Activated T-helper 2 cell treated with anti-CD3 and anti-CD28 coated beads, Interferon-gamma antibody, Interleukin-2, Interleukin-4, amounts not matched to agents 10 μg/mL and 5 μg/mL and 100 μg/mL, durations not matched to agents 14 hours and 24 hours and 36 hours (primary cell): ENCODE measurements around the gene RIPOR1. TPM values are rescaled to one million over a fixed set of nuclear protein-coding genes. Genes with fewer than 3 reads are reported as not detected.
"Not testable (repeated sequence)": the region's sequence is repeated elsewhere in the genome, so short reads cannot be mapped to it uniquely, and the experiment has no call there.

Experiments
- DNase-seq: peaks from one replicate; pipeline ENCODE4 v3.0.0; 2021; ENCODE audit warnings: low spot score
- H3K27ac Mint-ChIP-seq: one replicate; pipeline ENCODE4 v1.8.0; 2021; ENCODE audit warnings: mixed read lengths
- H3K27me3 Mint-ChIP-seq: one replicate; pipeline ENCODE4 v1.8.0; 2021; ENCODE audit warnings: low read depth, mixed read lengths
- H3K36me3 Mint-ChIP-seq: one replicate; pipeline ENCODE4 v1.8.0; 2021; ENCODE audit warnings: low read depth, mixed read lengths
- H3K4me1 Mint-ChIP-seq: one replicate; pipeline ENCODE4 v1.8.0; 2021; ENCODE audit warnings: low read depth, mixed read lengths
- H3K4me3 Mint-ChIP-seq: one replicate; pipeline ENCODE4 v1.8.0; 2021; ENCODE audit warnings: low read depth, mild to moderate bottlenecking, moderate library complexity, mixed read lengths
- H3K9me3 Mint-ChIP-seq: one replicate; pipeline ENCODE4 v1.8.0; 2021; ENCODE audit warnings: mixed read lengths
- intact Hi-C: fragments of 100-400 bp; cut with micrococcal nuclease; formaldehyde crosslinking; loops from one replicate; pipeline ENCODE4 v1.15.1; 2023
- total RNA-seq: library from RNA; stranded (reverse); gene quantifications from 2 replicates; pipeline ENCODE4 v1.2.3, GENCODE V29; 2022

RIPOR1 gene
- total RNA-seq, 1 donor from 2014 or later, result 26.3 TPM

DNA sequence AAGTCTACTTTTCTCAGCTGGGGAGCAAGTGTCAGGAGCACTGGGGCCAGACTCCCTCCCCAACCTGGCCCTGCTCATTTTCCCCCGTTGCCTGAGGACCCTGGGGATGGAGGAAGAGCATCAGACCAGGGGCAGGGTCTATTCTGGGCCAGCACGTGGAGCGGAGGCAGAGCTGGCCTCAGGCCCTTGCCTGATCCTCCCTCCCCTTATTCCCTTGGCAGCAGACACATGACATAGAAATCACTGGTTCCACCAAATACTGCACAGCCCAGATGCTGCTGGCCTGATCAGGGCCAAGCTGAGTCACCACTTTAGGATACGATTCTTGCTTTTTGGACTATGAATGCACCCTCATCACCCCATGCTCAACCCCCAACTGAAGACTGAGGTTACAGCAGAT is 29.5 kb upstream of the RIPOR1 start:
- Mint-ChIP-seq H3K9me3 (no peaks in the 10 kb centered on the region), H3K27ac (no peak overlapping the region), H3K36me3 (peaks cover 12% of the 10 kb centered on the region), H3K4me3 (no peak overlapping the region), H3K27me3 (no peaks in the 10 kb centered on the region), H3K4me1 (peaks cover 8% of the 10 kb centered on the region)
- no peak for DNase-seq
- intact Hi-C loops, result no loop called here

DNA sequence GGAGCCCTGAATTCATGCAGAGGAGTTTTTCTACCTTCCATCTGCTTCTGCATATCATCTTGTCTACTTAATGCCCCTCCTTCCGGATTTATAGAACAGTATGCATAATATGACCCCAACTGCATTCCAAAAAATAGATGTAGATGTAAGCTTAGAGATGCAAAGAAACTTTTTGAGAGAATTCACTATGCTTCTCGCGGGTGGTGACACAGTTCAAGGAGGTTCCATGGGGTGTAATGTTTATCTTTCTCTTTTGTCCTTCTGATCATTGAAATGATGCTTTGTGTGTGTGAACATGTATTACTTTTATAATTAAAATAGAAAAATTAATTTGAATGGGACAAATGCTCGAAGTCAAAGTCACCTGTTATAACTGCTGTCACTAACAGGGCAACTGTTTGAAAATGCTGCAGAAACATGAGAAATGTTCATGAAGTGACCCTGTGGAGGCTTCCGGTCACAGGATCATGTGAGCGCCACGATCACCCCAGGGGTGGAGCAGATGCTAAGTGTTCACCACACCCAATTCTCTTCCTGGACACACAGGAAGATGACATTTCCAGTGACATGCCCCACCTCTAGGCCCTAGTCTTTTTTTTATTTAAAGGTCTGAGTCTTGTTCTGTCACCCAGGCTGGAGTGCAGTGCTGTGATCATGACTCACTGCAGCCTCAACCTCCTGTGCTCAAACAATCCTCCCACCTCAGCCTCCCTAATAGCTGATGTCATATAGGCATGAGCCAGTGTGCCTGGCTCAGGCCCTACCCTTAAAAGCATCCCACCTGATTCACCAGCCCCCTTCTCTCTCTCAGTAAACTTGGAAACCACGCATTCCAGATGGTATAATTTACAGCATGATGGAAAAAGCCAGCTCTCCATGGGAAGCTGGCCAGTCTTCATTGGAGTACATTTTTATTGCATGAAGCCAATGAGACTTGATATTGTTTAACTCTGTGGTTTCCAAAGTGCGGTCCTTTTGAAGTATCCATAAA is 24.3 kb upstream of the RIPOR1 start:
- H3K9me3 Mint-ChIP-seq, result no peaks in the 10 kb centered on the region
- peak overlapping the region; percentile 82 for H3K27ac Mint-ChIP-seq
- no peaks in the 10 kb centered on the region for H3K27me3 Mint-ChIP-seq
- H3K36me3 Mint-ChIP-seq, result peaks cover 12% of the 10 kb centered on the region
- peaks cover 25% of the 10 kb centered on the region for H3K4me1 Mint-ChIP-seq
- DNase-seq, result peak; percentile 67
- H3K4me3 Mint-ChIP-seq, result no peak overlapping the region
- intact Hi-C loops, result loop anchor here (1.0 kb wide), 1 partner anchor 23 kb away; the partner anchor contains the start of gene ATP6V0D1

GRCh38 chr16:67506468-67506867 is 22.2 kb upstream of the RIPOR1 start:
- Mint-ChIP-seq H3K27ac (no peak overlapping the region), H3K4me1 (peaks cover 25% of the 10 kb centered on the region), H3K9me3 (no peaks in the 10 kb centered on the region), H3K36me3 (peaks cover 4% of the 10 kb centered on the region), H3K4me3 (no peak overlapping the region), H3K27me3 (no peaks in the 10 kb centered on the region)
- intact Hi-C loops, result no loop called here
- no peak for DNase-seq

DNA sequence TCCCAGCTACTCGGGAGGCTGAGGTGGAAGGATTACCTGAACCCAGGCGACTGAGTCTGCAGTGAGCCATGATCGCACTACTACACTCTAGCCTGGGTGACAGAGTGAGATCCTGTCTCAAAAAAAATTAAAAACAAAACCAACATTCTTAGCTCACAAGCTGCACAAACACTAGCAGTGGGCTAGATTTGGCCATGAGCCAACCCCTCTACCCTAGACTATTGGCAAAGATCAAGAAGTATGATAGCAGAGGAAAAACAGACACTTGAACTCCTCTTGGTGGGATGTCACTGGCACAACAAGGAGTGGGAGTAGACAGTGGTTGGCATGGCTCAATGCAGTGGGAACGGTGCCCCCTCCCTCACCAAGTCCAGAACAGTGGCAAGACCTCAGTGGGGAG is 19.6 kb upstream of the RIPOR1 start:
- DNase-seq, result no peak
- Mint-ChIP-seq H3K27me3 (no peaks in the 10 kb centered on the region), H3K27ac (no peak overlapping the region)

GRCh38 chr16:67513892-67514291 is 14.7 kb upstream of the RIPOR1 start:
- H3K27me3 Mint-ChIP-seq, H3K4me3 Mint-ChIP-seq, H3K9me3 Mint-ChIP-seq, DNase-seq, H3K27ac Mint-ChIP-seq, H3K36me3 Mint-ChIP-seq: not testable (repeated sequence)
- H3K4me1 Mint-ChIP-seq, result peaks cover 13% of the 10 kb centered on the region
- intact Hi-C loops, result loop anchor here (1.0 kb wide), 1 partner anchor 20 kb away; no protein-coding TSS in a partner anchor

More for the DNA sequence above, 19.6 kb upstream of the RIPOR1 start:
- intact Hi-C loops, result no loop called here
- Mint-ChIP-seq H3K9me3 (no peaks in the 10 kb centered on the region), H3K36me3 (peaks cover 4% of the 10 kb centered on the region), H3K4me3 (no peak overlapping the region), H3K4me1 (peaks cover 21% of the 10 kb centered on the region)

DNA sequence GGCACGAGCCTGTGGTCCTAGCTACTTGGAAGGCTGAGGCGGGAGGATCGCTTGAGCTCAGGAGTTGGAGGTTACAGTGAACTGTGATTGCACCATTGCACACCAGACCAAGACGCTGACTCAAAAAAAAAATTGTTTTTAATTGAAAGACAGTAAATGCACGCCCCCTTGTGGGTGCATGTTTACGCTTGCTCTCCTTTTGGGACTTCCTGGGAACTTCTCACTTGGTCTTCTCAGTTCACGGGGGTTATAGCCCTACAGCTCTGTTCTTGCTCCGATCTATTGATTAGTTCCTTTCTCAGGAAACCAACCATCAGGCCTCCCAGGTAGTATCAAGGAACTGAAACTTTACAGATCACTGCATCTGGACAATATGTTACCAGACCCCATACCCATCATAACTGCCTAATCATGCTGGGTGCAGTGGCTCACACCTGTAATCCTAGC is 14.2 kb upstream of the RIPOR1 start:
- peak; percentile 71 for DNase-seq
- H3K27me3 Mint-ChIP-seq, result no peaks in the 10 kb centered on the region

GRCh38 chr16:67516296-67517154 is 12.1 kb upstream of the RIPOR1 start:
- Mint-ChIP-seq H3K27ac (no peak overlapping the region), H3K27me3 (no peaks in the 10 kb centered on the region), H3K9me3 (no peaks in the 10 kb centered on the region), H3K36me3 (no peaks in the 10 kb centered on the region), H3K4me3 (no peak overlapping the region), H3K4me1 (peaks cover 19% of the 10 kb centered on the region)
- intact Hi-C loops, result no loop called here
- no peak for DNase-seq

More for the DNA sequence above, 14.2 kb upstream of the RIPOR1 start:
- no peak overlapping the region for H3K4me3 Mint-ChIP-seq
- H3K36me3 Mint-ChIP-seq, result no peaks in the 10 kb centered on the region
- H3K27ac Mint-ChIP-seq, result no peak overlapping the region
- peaks cover 11% of the 10 kb centered on the region for H3K4me1 Mint-ChIP-seq
- intact Hi-C loops, result loop anchor here (1.0 kb wide), 1 partner anchor 20 kb away; no protein-coding TSS in a partner anchor
- no peaks in the 10 kb centered on the region for H3K9me3 Mint-ChIP-seq

DNA sequence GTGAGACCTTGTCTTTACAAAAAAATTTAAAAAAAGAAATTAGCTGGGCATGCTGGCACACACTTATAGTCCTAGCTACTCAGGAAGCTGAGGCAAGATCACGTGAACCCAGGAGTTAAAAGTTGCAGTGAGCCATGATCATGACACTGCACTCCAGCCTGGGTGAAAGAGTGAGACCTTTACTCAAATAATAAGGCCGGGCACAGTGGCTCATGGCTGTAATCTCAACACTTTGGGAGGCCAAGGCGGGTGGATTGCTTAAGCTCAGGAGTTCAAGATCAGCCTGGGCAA is 11.5 kb upstream of the RIPOR1 start:
- Mint-ChIP-seq H3K27me3 (no peaks in the 10 kb centered on the region), H3K27ac (no peak overlapping the region), H3K4me3 (no peak overlapping the region), H3K4me1 (peaks cover 20% of the 10 kb centered on the region), H3K9me3 (no peaks in the 10 kb centered on the region), H3K36me3 (no peaks in the 10 kb centered on the region)
- no peak for DNase-seq
- intact Hi-C loops, result no loop called here

DNA sequence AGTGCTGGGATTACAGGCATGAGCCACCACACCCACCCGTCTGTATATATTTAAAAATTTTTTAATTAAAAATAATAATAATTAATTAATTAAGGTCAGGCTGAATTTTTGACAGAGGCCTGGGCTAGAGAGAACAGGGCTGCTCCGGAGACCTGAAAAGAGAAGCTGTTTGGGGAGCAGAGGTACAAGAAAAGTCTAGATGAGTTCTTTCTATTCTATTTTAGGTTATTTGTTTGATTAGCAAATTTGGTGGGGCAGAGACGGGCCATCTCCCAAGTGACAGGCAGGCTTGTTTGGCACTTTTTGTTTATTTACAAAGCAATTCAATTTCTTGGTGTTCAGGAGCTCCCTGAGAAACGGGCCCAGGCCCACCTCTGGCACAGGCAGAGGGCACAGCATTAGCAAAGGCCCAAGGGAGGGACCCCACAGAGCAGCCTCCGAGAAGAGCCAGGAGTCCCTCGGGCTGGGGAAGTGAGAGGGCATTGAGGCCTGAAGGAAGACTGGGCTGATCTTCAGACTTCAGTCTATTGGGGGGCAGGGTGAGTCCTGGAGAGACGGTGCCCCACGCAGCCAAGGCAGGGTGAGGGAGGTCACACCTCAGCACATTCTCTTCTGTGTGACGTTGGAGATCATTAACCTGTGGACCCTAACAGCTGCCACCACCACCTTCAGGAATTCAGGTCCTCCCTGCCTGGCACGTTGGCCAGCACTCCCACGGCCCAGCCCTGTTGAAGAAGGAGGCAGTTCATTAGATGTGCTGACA is 10.8 kb upstream of the RIPOR1 start:
- H3K27ac Mint-ChIP-seq, result no peak overlapping the region
- intact Hi-C loops, result no loop called here
- H3K9me3 Mint-ChIP-seq, result no peaks in the 10 kb centered on the region
- H3K36me3 Mint-ChIP-seq, result no peaks in the 10 kb centered on the region
- DNase-seq, result no peak
- H3K4me1 Mint-ChIP-seq, result peaks cover 22% of the 10 kb centered on the region
- no peak overlapping the region for H3K4me3 Mint-ChIP-seq
- no peaks in the 10 kb centered on the region for H3K27me3 Mint-ChIP-seq

DNA sequence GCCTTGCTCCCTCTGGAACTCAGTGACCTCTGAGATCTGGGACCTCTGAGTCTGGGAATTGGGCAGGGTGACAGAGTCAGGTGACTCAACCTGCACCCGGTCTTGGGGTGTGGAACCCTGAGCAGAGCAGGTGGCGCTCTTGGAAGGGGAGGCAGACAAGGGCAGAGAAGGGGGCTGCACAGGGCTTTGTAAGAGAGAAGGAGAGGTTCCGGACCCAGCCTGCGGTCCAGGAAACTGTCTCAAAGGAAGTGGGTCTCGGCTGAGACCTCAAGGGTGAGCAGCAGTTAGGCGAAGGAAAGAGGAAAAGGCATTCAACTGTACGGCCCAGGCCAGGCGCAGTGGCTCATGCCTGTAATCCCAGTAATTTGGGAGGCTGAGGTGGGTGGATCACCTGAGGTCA is 10.0 kb upstream of the RIPOR1 start:
- no peak overlapping the region for H3K4me3 Mint-ChIP-seq
- H3K9me3 Mint-ChIP-seq, result no peaks in the 10 kb centered on the region
- H3K4me1 Mint-ChIP-seq, result peaks cover 23% of the 10 kb centered on the region
- H3K27me3 Mint-ChIP-seq, result no peaks in the 10 kb centered on the region
- no peaks in the 10 kb centered on the region for H3K36me3 Mint-ChIP-seq
- no peak overlapping the region for H3K27ac Mint-ChIP-seq
- intact Hi-C loops, result no loop called here
- no peak for DNase-seq

DNA sequence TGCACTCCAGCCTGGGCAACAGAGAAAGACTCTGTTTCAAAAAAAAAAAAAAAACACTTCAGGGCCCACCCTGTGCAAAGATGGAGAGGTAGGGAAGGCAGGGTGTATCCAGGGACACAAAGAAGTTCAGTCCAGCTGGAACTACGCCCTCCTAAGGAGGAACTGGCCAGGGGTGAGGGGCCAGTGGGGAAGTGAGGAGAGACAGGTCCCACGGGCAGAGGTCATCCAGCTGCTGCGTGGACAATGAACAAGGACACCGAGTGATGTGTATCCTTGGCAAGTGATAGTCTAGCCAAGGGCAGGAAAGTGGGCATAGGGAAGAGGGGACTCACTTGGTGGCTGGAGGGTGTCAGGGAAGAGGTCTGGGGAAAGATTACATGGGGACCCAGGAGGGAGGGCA is 9.4 kb upstream of the RIPOR1 start:
- no peak overlapping the region for H3K27ac Mint-ChIP-seq
- peaks cover 3% of the 10 kb centered on the region for H3K27me3 Mint-ChIP-seq
- peaks cover 23% of the 10 kb centered on the region for H3K4me1 Mint-ChIP-seq
- H3K36me3 Mint-ChIP-seq, result no peaks in the 10 kb centered on the region
- intact Hi-C loops, result no loop called here
- H3K9me3 Mint-ChIP-seq, result no peaks in the 10 kb centered on the region
- DNase-seq, result no peak
- no peak overlapping the region for H3K4me3 Mint-ChIP-seq

GRCh38 chr16:67521095-67521804 is 7.4 kb upstream of the RIPOR1 start:
- Mint-ChIP-seq H3K27ac (peak overlapping the region; percentile 98), H3K27me3 (peaks cover 5% of the 10 kb centered on the region), H3K4me1 (peaks cover 18% of the 10 kb centered on the region), H3K36me3 (no peaks in the 10 kb centered on the region), H3K9me3 (no peaks in the 10 kb centered on the region), H3K4me3 (peak overlapping the region; percentile 85)
- peak; percentile 94 for DNase-seq
- intact Hi-C loops, result loop anchor here (1.0 to 10.0 kb wide), 9 partner anchors 8 to 414 kb away; partner anchors contain the start of genes AGRP, ATP6V0D1, CTCF and CTRL
